Smooth muscle cell (in vitro differentiated cells): ENCODE measurements around the gene RPS5. TPM values are rescaled to one million over a fixed set of nuclear protein-coding genes. Genes with fewer than 3 reads are reported as not detected.

Experiments
- DNase-seq: peaks from one replicate; lab custom pipeline; 2025; ENCODE audit not compliant: unreplicated experiment; lab: John Stamatoyannopoulos, UW
- H2AFZ ChIP-seq: fragments of 200-600 bp; sonication (generic); 2 replicates; pipeline ENCODE4 v1.6.0; 2016; ENCODE audit warnings: antibody characterized with exemption, low read depth, mild to moderate bottlenecking
- H3F3A ChIP-seq: fragments of 200-600 bp; sonication (generic); 2 replicates; pipeline ENCODE4 v1.6.0; 2017; ENCODE audit warnings: antibody characterized with exemption, low read depth
- H3K27ac ChIP-seq: fragments of 200-600 bp; sonication (generic); 2 replicates; pipeline ENCODE4 v1.5.1; 2016; ENCODE audit warnings: low read depth, mild to moderate bottlenecking
- H3K27me3 ChIP-seq: fragments of 200-600 bp; sonication (generic); 2 replicates; pipeline ENCODE4 v1.6.1; 2016; ENCODE audit warnings: low read depth, mild to moderate bottlenecking
- H3K36me3 ChIP-seq: fragments of 200-600 bp; sonication (generic); 2 replicates; pipeline ENCODE4 v1.5.1; 2016; ENCODE audit warnings: low read depth
- H3K4me1 ChIP-seq: fragments of 200-600 bp; sonication (generic); 2 replicates; pipeline ENCODE4 v1.5.1; 2016; ENCODE audit warnings: low read depth
- H3K4me2 ChIP-seq: fragments of 200-600 bp; sonication (generic); 2 replicates; pipeline ENCODE4 v1.6.0; 2016; ENCODE audit warnings: mild to moderate bottlenecking
- H3K4me3 ChIP-seq: fragments of 200-600 bp; sonication (generic); 2 replicates; pipeline ENCODE4 v1.5.1; 2016; ENCODE audit warnings: mild to moderate bottlenecking
- H3K79me2 ChIP-seq: fragments of 200-600 bp; sonication (generic); 2 replicates; pipeline ENCODE4 v1.6.0; 2016; ENCODE audit warnings: low read depth, mild to moderate bottlenecking
- H3K9ac ChIP-seq: fragments of 200-600 bp; sonication (generic); 2 replicates; pipeline ENCODE4 v1.6.0; 2016; ENCODE audit warnings: low read depth
- H3K9me3 ChIP-seq: fragments of 200-600 bp; sonication (generic); replicated peaks from 2 replicates; pipeline ENCODE4 v1.5.1; 2016; ENCODE audit warnings: low read depth
- H4K20me1 ChIP-seq: fragments of 200-600 bp; sonication (generic); 2 replicates; pipeline ENCODE4 v1.6.0; 2016; ENCODE audit warnings: low read depth
- CTCF ChIP-seq: fragments of 200-600 bp; sonication (generic); IDR thresholded peaks from 2 replicates; pipeline ENCODE4 v1.5.1; 2017; ENCODE audit warnings: borderline replicate concordance, mild to moderate bottlenecking, antibody characterized with exemption; ENCODE audit not compliant: insufficient read depth, poor library complexity, severe bottlenecking
- WGBS: methylation state at CpG from one replicate; pipeline ENCODE4 v1.1.7; 2016; ENCODE audit warnings: low lambda C conversion rate; 5-methylcytosine and 5-hydroxymethylcytosine counted together
- polyA plus RNA-seq: library from polyadenylated mRNA; unstranded; fragments of >200 nt; fragmentation: Nextera tagmentation; extraction: Ambion mirVana; gene quantifications from 2 replicates; pipeline ENCODE4 v1.2.1, GENCODE V29; 2016
- total RNA-seq: library from RNA; depleted of rRNA; stranded (reverse); fragments of >200 nt; gene quantifications from 2 replicates; pipeline ENCODE4 v1.2.3, GENCODE V29; 2014

RPS5 gene
- total and polyA plus RNA-seq, 2 experiments from 2014 or later: 684 to 1,773 TPM

DNA sequence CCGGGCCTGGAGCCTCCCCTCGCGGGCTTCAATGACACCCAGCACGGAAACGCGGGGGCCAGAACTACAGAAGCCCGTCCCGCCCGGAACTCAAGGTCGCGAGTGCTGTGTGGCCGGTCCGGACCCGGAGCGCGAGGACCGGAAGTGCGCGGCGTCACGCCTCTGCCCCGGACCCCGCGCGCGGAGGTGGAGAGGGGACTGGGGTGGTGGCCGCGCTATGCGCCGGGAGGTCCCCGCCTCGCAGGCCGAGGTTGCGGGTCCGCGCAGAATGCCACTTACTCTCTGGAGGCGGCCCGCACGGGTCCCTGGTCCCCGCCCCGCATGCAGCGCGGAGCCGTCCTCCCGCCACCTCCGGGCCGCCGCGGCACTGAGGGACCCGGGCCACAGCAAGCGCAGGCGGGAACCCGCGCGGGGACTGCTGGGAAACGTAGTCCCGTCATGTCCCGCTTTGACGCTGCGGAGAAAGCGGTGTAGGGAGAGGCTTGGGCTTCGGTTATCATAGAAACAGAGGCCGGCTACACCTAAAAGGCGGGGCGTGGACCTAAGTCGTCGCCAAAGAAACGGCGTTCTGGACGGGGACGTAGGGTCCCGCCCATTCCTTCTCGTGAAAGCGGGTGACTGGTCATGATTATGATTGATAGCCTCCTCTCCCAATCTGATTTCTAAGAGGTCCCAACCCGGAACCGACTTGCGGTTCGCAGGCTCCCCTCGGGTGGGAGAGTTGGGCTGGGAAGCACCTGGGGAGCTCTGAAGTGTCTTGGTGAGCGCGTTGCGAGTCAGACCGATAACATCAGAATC lies 6.2 kb upstream of the RPS5 start, which contains the start of gene ZNF837:
Gene ZNF837 (minus strand): TSS at position 369 of the 798 bp plus-strand sequence. CDS start 11,698 bp downstream, outside the sequence.
- Histone ChIP-seq H3K27ac (peak within 1 kb of the TSS; percentile 89), H3K9me3 (no peaks in the 10 kb centered on the region), H2AFZ (peak within 1 kb of the TSS; percentile 75), H3K4me3 (peak within 1 kb of the TSS; percentile 90), H4K20me1 (no peaks in the 10 kb centered on the region), H3K79me2 (peaks cover 11% of the 10 kb centered on the region), H3K27me3 (no peaks in the 10 kb centered on the region), H3F3A (no peaks in the 10 kb centered on the region), H3K4me2 (peak within 1 kb of the TSS; percentile 89), H3K4me1 (peaks cover 8% of the 10 kb centered on the region), H3K36me3 (no peaks in the 10 kb centered on the region), H3K9ac (peak within 1 kb of the TSS; percentile 97)
- DNase-seq: peak; percentile 95
- under 1% methylated on average over 48 of the region's 83 CpGs for WGBS
- no peak for TF ChIP-seq CTCF

DNA sequence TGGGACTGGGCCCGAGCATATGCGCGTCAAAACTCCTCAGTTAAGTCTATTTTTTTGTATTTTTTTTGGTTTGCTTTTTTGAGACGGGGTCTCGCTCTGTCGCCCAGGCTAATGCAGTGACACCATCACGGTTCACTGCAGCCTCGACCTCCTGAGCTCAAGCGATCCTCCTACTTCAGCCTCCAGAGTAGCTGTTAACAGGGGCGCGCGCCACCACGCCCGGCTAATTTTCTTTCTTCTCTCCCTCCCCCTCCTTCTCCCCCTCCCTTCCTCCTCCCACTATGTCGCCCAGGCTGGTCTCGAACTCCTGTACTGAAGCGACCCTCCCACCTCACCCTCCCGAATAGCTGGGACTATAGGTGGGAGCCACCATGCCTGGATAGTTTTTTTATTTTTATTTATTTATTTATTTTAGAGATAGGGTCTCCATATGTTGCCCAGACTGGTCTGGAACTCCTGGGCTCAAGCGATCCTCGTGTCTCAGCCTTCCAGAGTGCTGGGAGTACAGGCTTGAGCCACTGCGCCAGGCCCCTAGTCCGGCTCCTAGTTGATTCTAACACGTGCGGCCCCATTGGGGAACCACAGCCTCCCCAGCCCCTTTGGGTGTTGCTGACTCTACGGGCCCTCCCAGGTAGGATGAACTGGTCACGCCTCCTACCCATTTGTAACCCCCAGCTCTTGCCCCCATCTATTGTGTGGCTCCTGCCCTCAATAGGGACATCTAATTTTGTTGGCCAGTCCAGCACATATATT lies 5.4 kb upstream of the RPS5 start:
- H3K27ac ChIP-seq: peak overlapping the region; percentile 89
- H3K4me1 ChIP-seq: peaks cover 13% of the 10 kb centered on the region
- WGBS: 46% methylated on average over 23 of the region's 26 CpGs
- no peak for DNase-seq
- no peaks in the 10 kb centered on the region for H3K36me3 ChIP-seq
- H3K79me2 ChIP-seq: peaks cover 12% of the 10 kb centered on the region
- no peaks in the 10 kb centered on the region for H4K20me1 ChIP-seq
- no peaks in the 10 kb centered on the region for H3K27me3 ChIP-seq
- no peak for TF ChIP-seq CTCF
- H3F3A ChIP-seq: no peaks in the 10 kb centered on the region
- H3K4me3 ChIP-seq: peak overlapping the region; percentile 90
- peak overlapping the region; percentile 51 for H2AFZ ChIP-seq
- no peaks in the 10 kb centered on the region for H3K9me3 ChIP-seq
- H3K9ac ChIP-seq: peak overlapping the region; percentile 97
- peak overlapping the region; percentile 89 for H3K4me2 ChIP-seq

- Histone ChIP-seq H3K9ac (no peak overlapping the region), H3K79me2 (peaks cover 21% of the 10 kb centered on the region), H2AFZ (no peak overlapping the region), H3K27me3 (no peaks in the 10 kb centered on the region), H3K9me3 (no peaks in the 10 kb centered on the region), H3K4me3 (no peak overlapping the region), H3K4me2 (no peak overlapping the region), H3K27ac (no peak overlapping the region), H4K20me1 (peaks cover 10% of the 10 kb centered on the region), H3K4me1 (peaks cover 17% of the 10 kb centered on the region), H3K36me3 (no peaks in the 10 kb centered on the region), H3F3A (no peaks in the 10 kb centered on the region)
- WGBS: 94% methylated on average over 6 of the region's 6 CpGs
- no peak for DNase-seq
- no peak for TF ChIP-seq CTCF
Measured at GRCh38 chr19:58382997-58383603, 4.0 kb upstream of the RPS5 start.
